PC-3 (cell line): ENCODE measurements around the gene MAP2K7. TPM values are rescaled to one million over a fixed set of nuclear protein-coding genes. Genes with fewer than 3 reads are reported as not detected.

Experiments used
- ATAC-seq: fragments of 200-7000 bp; cut with Tn5 transposase; 2 replicates; pipeline ENCODE4 v1.9.1; 2020; ENCODE audit warnings: mild to moderate bottlenecking, moderate library complexity
- BruUV-seq: library from RNA; stranded (reverse); fragments of 400-500 nt; replicated peaks from 2 replicates; lab custom pipeline; 2021; lab: Mats Ljungman, UMichigan
- CTCF ChIA-PET: fragments of 300-600 bp; sonication (Branson Sonifier 250); formaldehyde crosslinking; loops from one replicate; lab custom pipeline; 2022; ENCODE audit warnings: antibody characterized with exemption; lab: Charles Lee
- POLR2A ChIA-PET: fragments of 300-600 bp; sonication (Branson Sonifier 250); formaldehyde crosslinking; loops from one replicate; lab custom pipeline; 2022; ENCODE audit warnings: antibody characterized with exemption; ENCODE audit not compliant: unreplicated experiment; lab: Charles Lee
- DNase-seq: peaks from one replicate; pipeline ENCODE4 v3.0.0-alpha.2; 2015
- H2AFZ ChIP-seq: fragments of 300-600 bp; sonication (generic); 2 replicates; pipeline ENCODE4 v1.6.0; 2016; ENCODE audit warnings: antibody characterized with exemption, low read length
- H3F3A ChIP-seq: fragments of 300-600 bp; sonication (generic); one replicate; pipeline ENCODE4 v1.6.0; 2017; ENCODE audit warnings: antibody characterized with exemption, low read length, control low read depth, mild to moderate bottlenecking; ENCODE audit not compliant: unreplicated experiment
- H3K27ac ChIP-seq: fragments of 300-600 bp; sonication (generic); 2 replicates; pipeline ENCODE4 v1.5.1; 2016; ENCODE audit warnings: mild to moderate bottlenecking, low read length
- H3K27me3 ChIP-seq: fragments of 300-600 bp; sonication (generic); 2 replicates; pipeline ENCODE4 v1.6.1; 2016; ENCODE audit warnings: low read length, mixed read lengths
- H3K36me3 ChIP-seq: fragments of 300-600 bp; sonication (generic); 2 replicates; pipeline ENCODE4 v1.6.1; 2016; ENCODE audit warnings: low read depth, mixed run types, low read length, mixed read lengths
- H3K4me1 ChIP-seq: fragments of 300-600 bp; sonication (generic); 2 replicates; pipeline ENCODE4 v1.5.1; 2016; ENCODE audit warnings: low read length; ENCODE audit not compliant: insufficient read depth
- H3K4me2 ChIP-seq: fragments of 300-600 bp; sonication (generic); 2 replicates; pipeline ENCODE4 v1.6.0; 2016; ENCODE audit warnings: low read length
- H3K4me3 ChIP-seq: fragments of 300-600 bp; sonication (generic); 2 replicates; pipeline ENCODE4 v1.5.1; 2016; ENCODE audit warnings: mild to moderate bottlenecking, low read length, mixed read lengths
- H3K79me2 ChIP-seq: fragments of 300-600 bp; sonication (generic); 2 replicates; pipeline ENCODE4 v1.6.1; 2017; ENCODE audit warnings: low read length, mixed read lengths
- H3K9ac ChIP-seq: fragments of 300-600 bp; sonication (generic); 2 replicates; pipeline ENCODE4 v1.6.0; 2016; ENCODE audit warnings: mild to moderate bottlenecking, low read length
- H3K9me2 ChIP-seq: fragments of 300-600 bp; sonication (generic); replicated peaks from 2 replicates; pipeline ENCODE4 v1.6.1; 2016; ENCODE audit warnings: mixed run types, low read length, mixed read lengths
- H3K9me3 ChIP-seq: fragments of 300-600 bp; sonication (generic); 2 replicates; pipeline ENCODE4 v1.6.1; 2016; ENCODE audit warnings: low read length, mixed read lengths
- H4K20me1 ChIP-seq: fragments of 300-600 bp; sonication (generic); 2 replicates; pipeline ENCODE4 v1.6.1; 2016; ENCODE audit warnings: low read length, mixed read lengths
- EZH2 ChIP-seq: fragments of 300-600 bp; sonication (generic); IDR thresholded peaks from one replicate; pipeline ENCODE4 v1.6.1; 2017; ENCODE audit warnings: antibody characterized with exemption, mild to moderate bottlenecking, low read length; ENCODE audit not compliant: unreplicated experiment
- EZH2phosphoT487 ChIP-seq: fragments of 300-600 bp; sonication (generic); IDR thresholded peaks from 2 replicates; pipeline ENCODE4 v1.6.1; 2018; ENCODE audit warnings: mild to moderate bottlenecking, antibody characterized with exemption, low read length, borderline replicate concordance
- intact Hi-C: fragments of 100-400 bp; cut with micrococcal nuclease; formaldehyde crosslinking; loops from 2 replicates; pipeline ENCODE4 v1.9.0; 2023
- total RNA-seq: library from RNA; depleted of rRNA; stranded (reverse); fragments of >200 nt; gene quantifications from 2 replicates; pipeline ENCODE4 v1.2.3, GENCODE V29; 2014
- TF ChIP-seq, protein P1 (sequence below): fragments of 300-600 bp; sonication (generic); conservative IDR thresholded peaks from 2 replicates; pipeline ENCODE4 v1.5.1; 2017; ENCODE audit warnings: antibody characterized with exemption, low read depth, mild to moderate bottlenecking, low read length

Gene MAP2K7
- total RNA-seq, 1 experiment from 2014 or later: 39.3 TPM

- Histone ChIP-seq H3K9ac (peak overlapping the region; percentile 90; the same call in 1 of the 2 replicates), H3F3A (no peaks in the 10 kb centered on the region), H3K36me3 (no peaks in the 10 kb centered on the region), H3K27ac (no peak overlapping the region), H3K79me2 (peaks cover 39% of the 10 kb centered on the region), H3K9me2 (no peaks in the 10 kb centered on the region), H3K4me2 (peak overlapping the region; percentile 95), H3K27me3 (no peaks in the 10 kb centered on the region), H3K9me3 (no peaks in the 10 kb centered on the region), H3K4me3 (peak overlapping the region; percentile 90), H2AFZ (peak overlapping the region; percentile 89), H3K4me1 (peaks cover 14% of the 10 kb centered on the region), H4K20me1 (no peaks in the 10 kb centered on the region)
- ChIA-PET CTCF (interaction anchor here (2.1 kb wide), 1 partner anchor 18 kb away, joined by 13 read pairs; no protein-coding TSS in a partner anchor), POLR2A (interaction anchor here (0.6 kb wide), 1 partner anchor 33 kb away, joined by 3 read pairs; no protein-coding TSS in a partner anchor)
- DNase-seq (no peak), ATAC-seq (peak; percentile 3; the same call in 1 of the 2 replicates)
- BruUV-seq: no TSS peak
- intact Hi-C loops: loop anchor here (2.0 kb wide), 1 partner anchor 15 kb away; the partner anchor contains the start of gene MAP2K7
- TF ChIP-seq, protein P1, sequence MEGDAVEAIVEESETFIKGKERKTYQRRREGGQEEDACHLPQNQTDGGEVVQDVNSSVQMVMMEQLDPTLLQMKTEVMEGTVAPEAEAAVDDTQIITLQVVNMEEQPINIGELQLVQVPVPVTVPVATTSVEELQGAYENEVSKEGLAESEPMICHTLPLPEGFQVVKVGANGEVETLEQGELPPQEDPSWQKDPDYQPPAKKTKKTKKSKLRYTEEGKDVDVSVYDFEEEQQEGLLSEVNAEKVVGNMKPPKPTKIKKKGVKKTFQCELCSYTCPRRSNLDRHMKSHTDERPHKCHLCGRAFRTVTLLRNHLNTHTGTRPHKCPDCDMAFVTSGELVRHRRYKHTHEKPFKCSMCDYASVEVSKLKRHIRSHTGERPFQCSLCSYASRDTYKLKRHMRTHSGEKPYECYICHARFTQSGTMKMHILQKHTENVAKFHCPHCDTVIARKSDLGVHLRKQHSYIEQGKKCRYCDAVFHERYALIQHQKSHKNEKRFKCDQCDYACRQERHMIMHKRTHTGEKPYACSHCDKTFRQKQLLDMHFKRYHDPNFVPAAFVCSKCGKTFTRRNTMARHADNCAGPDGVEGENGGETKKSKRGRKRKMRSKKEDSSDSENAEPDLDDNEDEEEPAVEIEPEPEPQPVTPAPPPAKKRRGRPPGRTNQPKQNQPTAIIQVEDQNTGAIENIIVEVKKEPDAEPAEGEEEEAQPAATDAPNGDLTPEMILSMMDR: no peak
- TF ChIP-seq EZH2 (no peak), EZH2phosphoT487 (no peak)
Observed at GRCh38 chr19:7887408-7888144, 16.1 kb upstream of the MAP2K7 start.

GRCh38 chr19:7888145-7888825 is 15.4 kb upstream of the MAP2K7 start, which contains the start of gene LRRC8E:
LRRC8E (plus strand) TSS chr19:7888510; CDS start chr19:7895604, 7,094 bp downstream.
- peak within 1 kb of the TSS; percentile 95 for H3K4me2 ChIP-seq
- H3K27me3 ChIP-seq: no peaks in the 10 kb centered on the region
- peak within 1 kb of the TSS; percentile 90 for H3K9ac ChIP-seq
- H3K9me2 ChIP-seq: no peaks in the 10 kb centered on the region
- ChIA-PET CTCF (interaction anchor here (2.1 kb wide), 1 partner anchor 19 kb away, joined by 13 read pairs; no protein-coding TSS in a partner anchor), POLR2A (interaction anchor here (0.6 kb wide), 3 partner anchors 15 to 32 kb away, joined by 3 to 4 read pairs (median 3); partner anchors contain the start of gene MAP2K7)
- H3K27ac ChIP-seq: peak within 1 kb of the TSS; percentile 7; the same call in 1 of the 2 replicates
- TF ChIP-seq EZH2 (no peak), EZH2phosphoT487 (no peak)
- TF ChIP-seq, protein P1: no peak
- H3K4me3 ChIP-seq: peak within 1 kb of the TSS; percentile 90
- BruUV-seq: no TSS peak
- H3K4me1 ChIP-seq: peaks cover 14% of the 10 kb centered on the region
- H3F3A ChIP-seq: no peaks in the 10 kb centered on the region
- H3K9me3 ChIP-seq: no peaks in the 10 kb centered on the region
- peak; percentile 95 for ATAC-seq
- peak; percentile 87 for DNase-seq
- H3K36me3 ChIP-seq: no peaks in the 10 kb centered on the region
- H4K20me1 ChIP-seq: no peaks in the 10 kb centered on the region
- peaks cover 42% of the 10 kb centered on the region for H3K79me2 ChIP-seq
- peak within 1 kb of the TSS; percentile 89 for H2AFZ ChIP-seq
- intact Hi-C loops: loop anchor here (2.0 kb wide), 1 partner anchor 15 kb away; the partner anchor contains the start of gene MAP2K7
